Astrocyte (in vitro differentiated cells and primary cell): Measurements from ENCODE around the gene MPV17L2. TPM values are rescaled to one million over a fixed set of nuclear protein-coding genes. Genes with fewer than 3 reads are reported as not detected.

ENCODE experiments used
- DNase-seq: peaks from one replicate; pipeline ENCODE4 v3.0.0-alpha.2; 2010; ENCODE audit warnings: low read depth
- FAIRE-seq: peaks from 2 replicates; lab custom pipeline; 2011; peaks lifted over from hg19 to GRCh38; lab: Jason Lieb, UNC
- H2AFZ ChIP-seq: 2 replicates; pipeline ENCODE4 v1.6.0; 2012; ENCODE audit warnings: low read depth, low read length, inconsistent platforms
- H3K27ac ChIP-seq: 2 replicates; pipeline ENCODE4 v1.5.1; 2011; ENCODE audit warnings: low read depth, low read length, inconsistent platforms
- H3K27me3 ChIP-seq: 2 replicates; pipeline ENCODE4 v1.6.0; 2011; ENCODE audit warnings: low read length, inconsistent platforms; ENCODE audit not compliant: insufficient read depth
- H3K36me3 ChIP-seq: 2 replicates; pipeline ENCODE4 v1.5.1; 2011; ENCODE audit warnings: low read length, inconsistent platforms; ENCODE audit not compliant: insufficient read depth
- H3K4me1 ChIP-seq: 2 replicates; pipeline ENCODE4 v1.5.1; 2011; ENCODE audit warnings: low read length, inconsistent platforms; ENCODE audit not compliant: insufficient read depth
- H3K4me2 ChIP-seq: 2 replicates; pipeline ENCODE4 v1.6.0; 2012; ENCODE audit warnings: low read length, inconsistent platforms
- H3K4me3 ChIP-seq: 2 replicates; pipeline ENCODE4 v1.5.1; 2011; ENCODE audit warnings: low read depth, mild to moderate bottlenecking, low read length, inconsistent platforms; ENCODE audit not compliant: insufficient read depth
- H3K79me2 ChIP-seq: 2 replicates; pipeline ENCODE4 v1.6.0; 2012; ENCODE audit warnings: mild to moderate bottlenecking, low read length, inconsistent platforms; ENCODE audit not compliant: insufficient read depth
- H3K9ac ChIP-seq: 2 replicates; pipeline ENCODE4 v1.6.0; 2012; ENCODE audit warnings: mild to moderate bottlenecking, low read length, inconsistent platforms
- H3K9me3 ChIP-seq: 2 replicates; pipeline ENCODE4 v1.5.1; 2012; ENCODE audit warnings: low read depth, mild to moderate bottlenecking, low read length, inconsistent platforms; ENCODE audit not compliant: insufficient read depth
- H4K20me1 ChIP-seq: 2 replicates; pipeline ENCODE4 v1.6.0; 2012; ENCODE audit warnings: low read length, inconsistent platforms; ENCODE audit not compliant: insufficient read depth
- H3K27ac Mint-ChIP-seq: one replicate; pipeline ENCODE4 v1.8.0; 2021; ENCODE audit warnings: mild to moderate bottlenecking, mixed read lengths; ENCODE audit not compliant: unreplicated experiment
- H3K27me3 Mint-ChIP-seq: one replicate; pipeline ENCODE4 v1.8.0; 2021; ENCODE audit warnings: low read depth, mixed read lengths; ENCODE audit not compliant: unreplicated experiment
- H3K36me3 Mint-ChIP-seq: one replicate; pipeline ENCODE4 v1.8.0; 2021; ENCODE audit warnings: low read depth, mixed read lengths; ENCODE audit not compliant: unreplicated experiment
- H3K4me1 Mint-ChIP-seq: one replicate; pipeline ENCODE4 v1.8.0; 2021; ENCODE audit warnings: low read depth, mixed read lengths; ENCODE audit not compliant: unreplicated experiment
- H3K4me3 Mint-ChIP-seq: one replicate; pipeline ENCODE4 v1.8.0; 2021; ENCODE audit warnings: mild to moderate bottlenecking, moderate library complexity, mixed read lengths; ENCODE audit not compliant: unreplicated experiment
- H3K9me3 Mint-ChIP-seq: one replicate; pipeline ENCODE4 v1.8.0; 2021; ENCODE audit warnings: mild to moderate bottlenecking, mixed read lengths; ENCODE audit not compliant: unreplicated experiment
- EZH2 ChIP-seq: IDR thresholded peaks from 2 replicates; pipeline ENCODE4 v1.6.1; 2012; ENCODE audit warnings: mild to moderate bottlenecking, low read length, inconsistent platforms; ENCODE audit not compliant: insufficient read depth
- total RNA-seq: library from RNA; stranded (reverse); gene quantifications from 2 replicates; pipeline ENCODE4 v1.2.1, GENCODE V29; 2021
- TF ChIP-seq, protein P1 (sequence below): IDR thresholded peaks from 2 replicates; pipeline ENCODE4 v1.5.1; 2011; ENCODE audit warnings: low read depth, mild to moderate bottlenecking, inconsistent platforms, low read length, moderate library complexity; ENCODE audit not compliant: insufficient read depth

MPV17L2 gene
- total RNA-seq, 1 donor from 2014 or later: 21.8 TPM

DNA sequence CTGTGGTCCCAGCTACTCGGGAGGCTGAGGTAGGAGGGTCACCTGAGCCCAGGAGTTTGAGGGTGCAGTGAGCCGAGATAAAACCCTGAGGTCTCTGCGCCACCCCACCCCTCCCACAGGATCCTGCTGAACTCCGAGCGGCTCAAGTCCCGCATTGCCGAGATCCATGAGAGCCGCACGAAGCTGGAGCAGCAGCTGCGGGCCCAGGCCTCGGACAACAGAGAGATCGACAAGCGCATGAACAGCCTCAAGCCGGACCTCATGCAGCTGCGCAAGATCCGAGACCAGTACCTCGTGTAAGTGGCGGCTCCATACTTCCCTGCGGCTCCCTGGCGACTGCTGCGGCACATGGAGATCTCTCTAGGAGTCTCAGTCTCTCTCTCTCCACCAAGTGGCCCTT, 26.0 kb upstream of the MPV17L2 start:
- Mint-ChIP-seq H3K27me3 (no peaks in the 10 kb centered on the region), H3K36me3 (peaks cover 13% of the 10 kb centered on the region), H3K4me3 (no peak overlapping the region), H3K27ac (no peak overlapping the region), H3K4me1 (no peaks in the 10 kb centered on the region), H3K9me3 (no peaks in the 10 kb centered on the region)
- no peak for TF ChIP-seq EZH2
- Histone ChIP-seq H3K4me2 (no peak overlapping the region), H3K4me3 (no peak overlapping the region), H2AFZ (no peak overlapping the region), H3K27me3 (no peaks in the 10 kb centered on the region), H4K20me1 (peaks cover 15% of the 10 kb centered on the region), H3K4me1 (no peaks in the 10 kb centered on the region), H3K9me3 (no peaks in the 10 kb centered on the region), H3K27ac (no peak overlapping the region), H3K9ac (no peak overlapping the region), H3K36me3 (peaks cover 19% of the 10 kb centered on the region), H3K79me2 (no peaks in the 10 kb centered on the region)
- DNase-seq (no peak), FAIRE-seq (no peak)

- Histone ChIP-seq H3K9me3 (no peaks in the 10 kb centered on the region), H3K27me3 (no peaks in the 10 kb centered on the region), H3K4me3 (no peak overlapping the region), H4K20me1 (peaks cover 13% of the 10 kb centered on the region), H3K27ac (no peak overlapping the region), H2AFZ (no peak overlapping the region), H3K79me2 (no peaks in the 10 kb centered on the region), H3K9ac (no peak overlapping the region), H3K4me2 (no peak overlapping the region), H3K4me1 (no peaks in the 10 kb centered on the region), H3K36me3 (peaks cover 15% of the 10 kb centered on the region)
- H3K4me1 Mint-ChIP-seq: no peaks in the 10 kb centered on the region
- no peak overlapping the region for H3K4me3 Mint-ChIP-seq
- H3K9me3 Mint-ChIP-seq: no peaks in the 10 kb centered on the region
- no peaks in the 10 kb centered on the region for H3K27me3 Mint-ChIP-seq
- DNase-seq (no peak), FAIRE-seq (no peak)
- H3K27ac Mint-ChIP-seq: no peak overlapping the region
- H3K36me3 Mint-ChIP-seq: peaks cover 13% of the 10 kb centered on the region
- no peak for TF ChIP-seq EZH2
- TF ChIP-seq, protein P1, sequence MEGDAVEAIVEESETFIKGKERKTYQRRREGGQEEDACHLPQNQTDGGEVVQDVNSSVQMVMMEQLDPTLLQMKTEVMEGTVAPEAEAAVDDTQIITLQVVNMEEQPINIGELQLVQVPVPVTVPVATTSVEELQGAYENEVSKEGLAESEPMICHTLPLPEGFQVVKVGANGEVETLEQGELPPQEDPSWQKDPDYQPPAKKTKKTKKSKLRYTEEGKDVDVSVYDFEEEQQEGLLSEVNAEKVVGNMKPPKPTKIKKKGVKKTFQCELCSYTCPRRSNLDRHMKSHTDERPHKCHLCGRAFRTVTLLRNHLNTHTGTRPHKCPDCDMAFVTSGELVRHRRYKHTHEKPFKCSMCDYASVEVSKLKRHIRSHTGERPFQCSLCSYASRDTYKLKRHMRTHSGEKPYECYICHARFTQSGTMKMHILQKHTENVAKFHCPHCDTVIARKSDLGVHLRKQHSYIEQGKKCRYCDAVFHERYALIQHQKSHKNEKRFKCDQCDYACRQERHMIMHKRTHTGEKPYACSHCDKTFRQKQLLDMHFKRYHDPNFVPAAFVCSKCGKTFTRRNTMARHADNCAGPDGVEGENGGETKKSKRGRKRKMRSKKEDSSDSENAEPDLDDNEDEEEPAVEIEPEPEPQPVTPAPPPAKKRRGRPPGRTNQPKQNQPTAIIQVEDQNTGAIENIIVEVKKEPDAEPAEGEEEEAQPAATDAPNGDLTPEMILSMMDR: peak; percentile 40
These were observed 24.9 kb upstream of the MPV17L2 start for GRCh38 chr19:18167975-18168645.

DNA sequence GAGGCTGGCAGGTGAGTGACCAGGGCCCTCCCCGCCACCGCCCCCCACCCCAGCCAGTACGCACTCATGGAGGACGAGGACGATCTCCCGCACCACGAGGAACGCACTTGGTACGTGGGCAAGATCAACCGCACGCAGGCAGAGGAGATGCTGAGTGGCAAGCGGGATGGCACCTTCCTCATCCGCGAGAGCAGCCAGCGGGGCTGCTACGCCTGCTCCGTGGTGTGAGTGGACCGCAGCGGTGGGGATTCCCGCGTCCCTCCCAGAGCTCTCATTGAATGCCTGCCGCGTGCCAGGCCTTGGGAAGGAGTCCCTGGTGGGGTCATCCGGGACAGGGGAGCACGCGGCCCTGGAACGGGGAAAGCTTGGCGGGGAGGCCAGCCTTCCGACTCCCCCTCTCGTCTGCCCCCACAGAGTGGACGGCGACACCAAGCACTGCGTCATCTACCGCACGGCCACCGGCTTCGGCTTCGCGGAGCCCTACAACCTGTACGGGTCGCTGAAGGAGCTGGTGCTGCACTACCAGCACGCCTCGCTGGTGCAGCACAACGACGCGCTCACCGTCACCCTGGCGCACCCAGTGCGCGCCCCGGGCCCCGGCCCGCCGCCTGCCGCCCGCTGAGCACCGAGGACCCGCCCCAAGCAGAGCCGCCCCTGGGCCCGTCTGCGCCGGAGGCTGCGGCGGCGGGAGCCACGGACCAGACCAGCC, 24.2 kb upstream of the MPV17L2 start:
- FAIRE-seq: no peak
- peaks cover 13% of the 10 kb centered on the region for H3K36me3 Mint-ChIP-seq
- H3K27ac Mint-ChIP-seq: no peak overlapping the region

More for the DNA sequence above, 24.2 kb upstream of the MPV17L2 start:
- no peak for DNase-seq
- Mint-ChIP-seq H3K9me3 (no peaks in the 10 kb centered on the region), H3K4me3 (no peak overlapping the region), H3K4me1 (no peaks in the 10 kb centered on the region), H3K27me3 (no peaks in the 10 kb centered on the region)
- Histone ChIP-seq H4K20me1 (peaks cover 13% of the 10 kb centered on the region), H3K27me3 (no peaks in the 10 kb centered on the region), H3K9me3 (no peaks in the 10 kb centered on the region), H3K4me3 (no peak overlapping the region), H3K9ac (no peak overlapping the region), H2AFZ (no peak overlapping the region), H3K36me3 (peaks cover 11% of the 10 kb centered on the region), H3K27ac (no peak overlapping the region), H3K79me2 (no peaks in the 10 kb centered on the region), H3K4me2 (no peak overlapping the region), H3K4me1 (no peaks in the 10 kb centered on the region)
- no peak for TF ChIP-seq EZH2
- TF ChIP-seq, protein P1: no peak
